HepG2 (cell line): ENCODE data around the gene FGF19. TPM values are rescaled to one million over a fixed set of nuclear protein-coding genes. Genes with fewer than 3 reads are reported as not detected.

Experiments
- ARID5B ChIP-seq: IDR thresholded peaks from 2 replicates; pipeline ENCODE4 v1.4.0; 2020; ENCODE audit warnings: mild to moderate bottlenecking, missing genetic modification reagents
- ATF7-NPFF ChIP-seq: sonication (generic); formaldehyde crosslinking; IDR thresholded peaks from 2 replicates; pipeline ENCODE4 v1.8.1; 2023; ENCODE audit warnings: mild to moderate bottlenecking, low read depth, missing genetic modification reagents, moderate library complexity
- CEBPB ChIP-seq: IDR thresholded peaks from 2 replicates; pipeline ENCODE4 v1.6.1; 2011; ENCODE audit warnings: low read depth, low read length, improper control_type of control experiment, borderline replicate concordance
- FOXM1 ChIP-seq: sonication (generic); formaldehyde crosslinking; IDR thresholded peaks from 2 replicates; pipeline ENCODE4 v1.5.0; 2020; ENCODE audit warnings: missing genetic modification reagents
- FOXO1 ChIP-seq: sonication (generic); formaldehyde crosslinking; IDR thresholded peaks from 2 replicates; pipeline ENCODE4 v1.4.0; 2020; ENCODE audit warnings: missing genetic modification reagents
- GMEB1 ChIP-seq: sonication (generic); formaldehyde crosslinking; IDR thresholded peaks from 2 replicates; pipeline ENCODE4 v1.5.1; 2020; ENCODE audit warnings: missing genetic modification reagents, mild to moderate bottlenecking, borderline replicate concordance
- KDM5B ChIP-seq: sonication (generic); formaldehyde crosslinking; IDR thresholded peaks from 2 replicates; pipeline ENCODE4 v1.4.0; 2020; ENCODE audit warnings: missing genetic modification reagents, mild to moderate bottlenecking, borderline replicate concordance
- PCBP2 ChIP-seq: fragments of 200-400 bp; formaldehyde crosslinking; optimal IDR thresholded peaks from 2 replicates; pipeline ENCODE3; 2018; ENCODE audit warnings: low read length, low read depth; ENCODE audit not compliant: poor library complexity, severe bottlenecking
- REL ChIP-seq: sonication (generic); formaldehyde crosslinking; conservative IDR thresholded peaks from 2 replicates; pipeline ENCODE4 v1.8.0; 2022; ENCODE audit warnings: mild to moderate bottlenecking, missing genetic modification reagents, moderate library complexity
- SP5 ChIP-seq: IDR thresholded peaks from 2 replicates; pipeline ENCODE4 v1.6.1; 2016; ENCODE audit warnings: low read depth, borderline replicate concordance
- TARDBP ChIP-seq: sonication (generic); formaldehyde crosslinking; IDR thresholded peaks from 2 replicates; pipeline ENCODE4 v1.8.0; 2022; ENCODE audit warnings: mild to moderate bottlenecking, missing genetic modification reagents
- ZBTB1 ChIP-seq: sonication (generic); formaldehyde crosslinking; IDR thresholded peaks from 2 replicates; pipeline ENCODE4 v1.4.0; 2020; ENCODE audit warnings: missing genetic modification reagents, borderline replicate concordance
- ZBTB42 ChIP-seq: sonication (generic); formaldehyde crosslinking; IDR thresholded peaks from 2 replicates; pipeline ENCODE4 v1.5.0; 2020; ENCODE audit warnings: mild to moderate bottlenecking, missing genetic modification reagents
- ZNF562 ChIP-seq: sonication (generic); formaldehyde crosslinking; IDR thresholded peaks from 2 replicates; pipeline ENCODE4 v1.8.0; 2022; ENCODE audit warnings: missing genetic modification reagents, borderline replicate concordance
- ZNF790 ChIP-seq: sonication (generic); formaldehyde crosslinking; IDR thresholded peaks from 2 replicates; pipeline ENCODE4 v1.8.0; 2022; ENCODE audit warnings: missing genetic modification reagents, mild to moderate bottlenecking, borderline replicate concordance
- ZNF878 ChIP-seq: sonication (generic); formaldehyde crosslinking; IDR thresholded peaks from 2 replicates; pipeline ENCODE4 v1.8.1; 2023; ENCODE audit warnings: mild to moderate bottlenecking, missing genetic modification reagents, moderate library complexity
- polyA plus RNA-seq, 8 experiments: library from polyadenylated mRNA; depleted of rRNA in 3 of 8; stranded (reverse) in 7 of 8; unstranded in 1 of 8; fragments of >200 nt; fragmentation: Illumina TruSeq in 4 of 8; extraction: Trizol in 4 of 8; gene quantifications; 2 replicates each; pipeline versions ENCODE4 v1.2.1 to v1.2.3, GENCODE V29; 2011 to 2016; ENCODE audit warnings: low read depth in 4 of 8, missing spikeins in 1 of 8, mixed read lengths in 1 of 8; ENCODE audit not compliant: insufficient read depth in 1 of 8
- total RNA-seq, 5 experiments: library from RNA; depleted of rRNA; stranded (reverse); fragments of >200 nt; fragmentation: Illumina TruSeq; extraction: Trizol; gene quantifications; 2 replicates each; pipeline ENCODE4 v1.2.3, GENCODE V29; 2016; ENCODE audit warnings: low read depth in 1 of 5

FGF19 gene
- total and polyA plus RNA-seq, 2 of the 13 experiments (the other 11 are each of a cell fraction or from before 2014, with no cell fraction given) = 0.07 TPM; not detected in 1

GRCh38 chr11:69705901-69706787, 2.3 kb upstream of the FGF19 start (continued):
- TF ChIP-seq ARID5B (CRISPR knock-in tag) = peak; percentile 63
- no peak for TF ChIP-seq CEBPB
- TF ChIP-seq FOXM1 = no peak
- TF ChIP-seq TARDBP (CRISPR knock-in tag) = peak; percentile 51; the same call in 1 of the 2 replicates
- TF ChIP-seq ZNF878 (CRISPR knock-in tag) = no peak
- no peak for TF ChIP-seq ZNF562 (CRISPR knock-in tag)
- TF ChIP-seq GMEB1 (CRISPR knock-in tag) = no peak
- no peak for TF ChIP-seq ATF7-NPFF (CRISPR knock-in tag)
- TF ChIP-seq ZBTB42 = no peak
- no peak for TF ChIP-seq ZNF790 (CRISPR knock-in tag)
- TF ChIP-seq SP5 (CRISPR knock-in tag) = no peak
- TF ChIP-seq FOXO1 (CRISPR knock-in tag) = 0 out of 2 replicates have a peak, but pooled peaks have one; percentile 19
- TF ChIP-seq REL = no peak
- TF ChIP-seq ZBTB1 (CRISPR knock-in tag) = no peak
- no peak for TF ChIP-seq PCBP2
- peak; percentile 41; the same call in 1 of the 2 replicates for TF ChIP-seq KDM5B (CRISPR knock-in tag)
